PC-9 (cell line): ENCODE measurements around the gene CSNK1G2. TPM values are rescaled to one million over a fixed set of nuclear protein-coding genes. Genes with fewer than 3 reads are reported as not detected.

ENCODE experiments used
- BruUV-seq: library from RNA; stranded (reverse); fragments of 400-500 nt; replicated peaks from 2 replicates; lab custom pipeline; 2021; lab: Mats Ljungman, UMichigan
- CTCF ChIA-PET: fragments of 300-600 bp; sonication (Branson Sonifier 250); formaldehyde crosslinking; loops from one replicate; lab custom pipeline; 2022; ENCODE audit warnings: antibody characterized with exemption; lab: Charles Lee
- POLR2A ChIA-PET: fragments of 300-600 bp; sonication (Branson Sonifier 250); formaldehyde crosslinking; loops from one replicate; lab custom pipeline; 2022; ENCODE audit warnings: antibody characterized with exemption; ENCODE audit not compliant: unreplicated experiment; lab: Charles Lee
- DNase-seq, 2 experiments: peaks; one replicate each; pipeline versions ENCODE4 v3.0.0 to v3.0.0-alpha.2; 2015 to 2022; ENCODE audit warnings: mixed read lengths in 1 of 2
- H2AFZ ChIP-seq: fragments of 200-600 bp; sonication (generic); 2 replicates; pipeline ENCODE4 v1.8.1; 2017; ENCODE audit warnings: antibody characterized with exemption
- H3F3A ChIP-seq: fragments of 200-600 bp; sonication (generic); 2 replicates; pipeline ENCODE4 v1.8.1; 2017; ENCODE audit warnings: antibody characterized with exemption, mild to moderate bottlenecking, low read depth; ENCODE audit not compliant: insufficient read depth
- H3K27ac ChIP-seq: fragments of 200-600 bp; sonication (generic); 2 replicates; pipeline ENCODE4 v1.6.1; 2016; ENCODE audit warnings: mixed run types
- H3K27me3 ChIP-seq: fragments of 200-600 bp; sonication (generic); 2 replicates; pipeline ENCODE4 v1.6.1; 2016; ENCODE audit warnings: low read depth, mixed run types; ENCODE audit not compliant: insufficient read depth
- H3K36me3 ChIP-seq: fragments of 200-600 bp; sonication (generic); 2 replicates; pipeline ENCODE4 v1.6.1; 2016; ENCODE audit warnings: low read depth, mixed run types
- H3K4me1 ChIP-seq: fragments of 200-600 bp; sonication (generic); replicated peaks from 2 replicates; pipeline ENCODE4 v1.6.1; 2016; ENCODE audit warnings: mixed run types; ENCODE audit not compliant: insufficient read depth
- H3K4me2 ChIP-seq: fragments of 200-600 bp; sonication (generic); 2 replicates; pipeline ENCODE4 v1.6.1; 2017; ENCODE audit warnings: mixed run types
- H3K4me3 ChIP-seq: fragments of 200-600 bp; sonication (generic); 2 replicates; pipeline ENCODE4 v1.6.1; 2016; ENCODE audit warnings: mixed run types
- H3K79me2 ChIP-seq: fragments of 200-600 bp; sonication (generic); 2 replicates; pipeline ENCODE4 v1.6.1; 2017; ENCODE audit warnings: low read depth, mixed run types
- H3K9me2 ChIP-seq: fragments of 200-600 bp; sonication (generic); 2 replicates; pipeline ENCODE4 v1.8.1; 2017; ENCODE audit warnings: mild to moderate bottlenecking; ENCODE audit not compliant: insufficient read depth
- H3K9me3 ChIP-seq: fragments of 200-600 bp; sonication (generic); 2 replicates; pipeline ENCODE4 v1.8.1; 2016; ENCODE audit warnings: low read depth; ENCODE audit not compliant: insufficient read depth
- H4K20me1 ChIP-seq: fragments of 200-600 bp; sonication (generic); 2 replicates; pipeline ENCODE4 v1.8.1; 2017; ENCODE audit not compliant: insufficient read depth
- EZH2 ChIP-seq: fragments of 200-600 bp; sonication (generic); IDR thresholded peaks from 2 replicates; pipeline ENCODE4 v1.8.0; 2017; ENCODE audit warnings: antibody characterized with exemption, low read depth
- intact Hi-C: fragments of 100-400 bp; cut with micrococcal nuclease; formaldehyde crosslinking; loops from one replicate; pipeline ENCODE4 v1.10.0; 2022; ENCODE audit not compliant: unreplicated experiment
- total RNA-seq: library from RNA; stranded (reverse); gene quantifications from 2 replicates; pipeline ENCODE4 v1.2.3, GENCODE V29; 2021
- TF ChIP-seq, protein P1 (sequence below): fragments of 200-600 bp; sonication (generic); conservative IDR thresholded peaks from 2 replicates; pipeline ENCODE4 v1.6.1; 2017; ENCODE audit warnings: mixed run types, antibody characterized with exemption, mild to moderate bottlenecking, moderate library complexity

The CSNK1G2 gene
- total RNA-seq, 1 experiment from 2014 or later: 58.2 TPM

- Histone ChIP-seq H3K4me3 (no peak overlapping the region), H3K36me3 (no peaks in the 10 kb centered on the region), H3K4me1 (no peaks in the 10 kb centered on the region), H3K4me2 (no peak overlapping the region), H3K9me2 (no peaks in the 10 kb centered on the region), H4K20me1 (peaks cover 4% of the 10 kb centered on the region; the same call in 1 of the 2 replicates), H3K27me3 (no peaks in the 10 kb centered on the region), H3K9me3 (no peaks in the 10 kb centered on the region), H3K79me2 (no peaks in the 10 kb centered on the region), H3K27ac (no peak overlapping the region), H2AFZ (no peak overlapping the region), H3F3A (no peaks in the 10 kb centered on the region)
- BruUV-seq: no TSS peak
- TF ChIP-seq EZH2: no peak
- TF ChIP-seq, protein P1, sequence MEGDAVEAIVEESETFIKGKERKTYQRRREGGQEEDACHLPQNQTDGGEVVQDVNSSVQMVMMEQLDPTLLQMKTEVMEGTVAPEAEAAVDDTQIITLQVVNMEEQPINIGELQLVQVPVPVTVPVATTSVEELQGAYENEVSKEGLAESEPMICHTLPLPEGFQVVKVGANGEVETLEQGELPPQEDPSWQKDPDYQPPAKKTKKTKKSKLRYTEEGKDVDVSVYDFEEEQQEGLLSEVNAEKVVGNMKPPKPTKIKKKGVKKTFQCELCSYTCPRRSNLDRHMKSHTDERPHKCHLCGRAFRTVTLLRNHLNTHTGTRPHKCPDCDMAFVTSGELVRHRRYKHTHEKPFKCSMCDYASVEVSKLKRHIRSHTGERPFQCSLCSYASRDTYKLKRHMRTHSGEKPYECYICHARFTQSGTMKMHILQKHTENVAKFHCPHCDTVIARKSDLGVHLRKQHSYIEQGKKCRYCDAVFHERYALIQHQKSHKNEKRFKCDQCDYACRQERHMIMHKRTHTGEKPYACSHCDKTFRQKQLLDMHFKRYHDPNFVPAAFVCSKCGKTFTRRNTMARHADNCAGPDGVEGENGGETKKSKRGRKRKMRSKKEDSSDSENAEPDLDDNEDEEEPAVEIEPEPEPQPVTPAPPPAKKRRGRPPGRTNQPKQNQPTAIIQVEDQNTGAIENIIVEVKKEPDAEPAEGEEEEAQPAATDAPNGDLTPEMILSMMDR: no peak
- intact Hi-C loops: no loop called here
- POLR2A ChIA-PET: no interaction called here
- CTCF ChIA-PET: no interaction called here
- no peak for DNase-seq
Observed at GRCh38 chr19:1970003-1970805, 29.2 kb downstream of the CSNK1G2 start.

DNA sequence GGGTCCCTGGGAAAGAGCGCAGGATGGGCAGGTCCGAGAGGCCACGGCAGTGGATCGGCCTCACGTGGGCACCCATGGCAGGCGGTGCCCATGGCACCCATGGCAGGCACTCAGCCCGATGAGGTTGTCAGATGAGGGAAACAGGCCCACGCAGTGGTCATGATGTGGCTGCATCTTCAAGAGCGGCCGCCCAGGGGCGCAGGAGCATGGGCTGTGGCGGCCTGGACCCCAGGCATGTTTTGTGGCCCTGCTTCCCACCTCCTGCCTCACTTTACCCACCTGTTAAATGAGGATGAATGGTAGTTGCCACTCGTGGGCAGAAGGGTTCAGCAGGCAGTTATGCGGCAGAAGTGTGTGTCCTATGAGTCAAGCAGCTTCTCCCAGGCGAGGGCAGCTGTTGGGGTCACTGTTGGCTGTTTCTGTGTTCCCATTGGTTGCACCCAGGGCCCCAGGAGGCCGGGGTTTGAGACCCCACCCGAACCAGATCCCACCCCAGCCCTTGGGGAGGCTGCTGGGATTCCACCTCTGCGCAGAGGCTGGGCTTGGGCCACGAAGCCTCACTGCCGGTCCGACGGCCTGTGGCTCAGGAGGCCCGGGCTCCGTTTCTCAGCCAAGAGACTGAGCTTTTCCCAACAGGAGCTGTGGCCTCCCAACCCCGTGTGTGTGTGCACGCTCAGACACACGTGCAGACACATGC, 30.0 kb downstream of the CSNK1G2 start:
- no TSS peak for BruUV-seq
- TF ChIP-seq EZH2: no peak
- TF ChIP-seq, protein P1: no peak
- no peaks in the 10 kb centered on the region for H3F3A ChIP-seq
- H3K27me3 ChIP-seq: no peaks in the 10 kb centered on the region
- H3K4me2 ChIP-seq: no peak overlapping the region
- no peak overlapping the region for H3K27ac ChIP-seq
- no peaks in the 10 kb centered on the region for H3K36me3 ChIP-seq
- H3K4me3 ChIP-seq: no peak overlapping the region
- ChIA-PET POLR2A (no interaction called here), CTCF (no interaction called here)
- H3K79me2 ChIP-seq: no peaks in the 10 kb centered on the region
- no peaks in the 10 kb centered on the region for H3K4me1 ChIP-seq
- intact Hi-C loops: no loop called here
- peaks cover 4% of the 10 kb centered on the region; the same call in 1 of the 2 replicates for H4K20me1 ChIP-seq
- H3K9me3 ChIP-seq: no peaks in the 10 kb centered on the region
- no peak for DNase-seq
- no peaks in the 10 kb centered on the region for H3K9me2 ChIP-seq
- no peak overlapping the region for H2AFZ ChIP-seq

DNA sequence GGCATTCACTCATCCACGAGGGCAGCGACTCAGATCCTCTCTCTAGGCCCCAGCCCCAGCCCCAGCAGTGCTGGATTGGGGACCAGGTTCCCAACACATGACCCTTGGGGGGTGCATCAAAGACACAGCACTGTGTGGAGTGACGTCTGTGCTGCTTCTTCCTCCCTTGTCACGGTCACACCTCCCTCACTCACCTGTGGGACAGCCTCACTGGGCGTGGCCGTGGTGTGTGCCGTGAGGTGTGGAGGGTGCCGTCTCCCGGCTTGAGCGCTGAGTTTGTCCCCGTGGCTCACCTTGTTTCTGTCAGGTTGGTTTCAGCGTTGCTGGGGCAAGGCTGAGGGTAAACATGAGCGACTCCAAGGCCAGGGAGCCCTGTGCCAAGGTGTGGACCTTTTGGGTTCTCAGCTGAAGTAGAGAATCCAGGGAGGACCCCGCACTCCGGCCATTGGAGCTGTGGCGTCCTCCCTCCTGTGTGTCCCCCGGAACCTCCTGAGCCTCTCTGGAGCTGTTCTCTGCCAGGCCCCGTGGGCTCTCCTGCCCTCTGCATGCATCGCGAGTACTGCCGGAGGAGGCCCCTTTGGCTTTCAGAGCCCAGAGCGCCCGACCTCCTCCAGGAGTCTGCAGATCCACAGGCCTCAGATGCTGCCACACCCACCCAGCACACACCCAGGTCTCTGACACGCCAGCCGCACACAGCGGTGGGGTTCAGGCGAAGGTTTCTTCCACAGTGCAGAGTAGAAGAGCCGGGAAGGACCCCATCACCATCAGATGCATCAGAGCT, 33.6 kb downstream of the CSNK1G2 start:
- H3K27ac ChIP-seq: no peak overlapping the region
- no peak overlapping the region for H3K4me3 ChIP-seq
- no peaks in the 10 kb centered on the region for H3K4me1 ChIP-seq
- H3K9me2 ChIP-seq: no peaks in the 10 kb centered on the region
- BruUV-seq: no TSS peak
- no peak overlapping the region for H3K4me2 ChIP-seq
- intact Hi-C loops: no loop called here
- H3K79me2 ChIP-seq: no peaks in the 10 kb centered on the region
- H3K27me3 ChIP-seq: no peaks in the 10 kb centered on the region
- H4K20me1 ChIP-seq: peaks cover 4% of the 10 kb centered on the region; the same call in 1 of the 2 replicates
- no peak for TF ChIP-seq EZH2
- TF ChIP-seq, protein P1: no peak
- H3K9me3 ChIP-seq: no peaks in the 10 kb centered on the region
- no peaks in the 10 kb centered on the region for H3K36me3 ChIP-seq
- H3F3A ChIP-seq: no peaks in the 10 kb centered on the region
- CTCF ChIA-PET: no interaction called here
- no peak for DNase-seq
- no peak overlapping the region for H2AFZ ChIP-seq
- POLR2A ChIA-PET: no interaction called here
